Fibroblast of lung (primary cell): ENCODE data around the gene HMGN4.

Experiments used
- CTCF ChIP-seq, 2 donors: IDR thresholded peaks in 1 of 2; conservative IDR thresholded peaks in 1 of 2; 1 replicate in 1 of 2; 2 replicates in 1 of 2; pipeline ENCODE4 v1.5.1; 2011 to 2012; ENCODE audit warnings: low read length in 2 of 2, control low read depth in 1 of 2, inconsistent platforms in 1 of 2, low read depth in 1 of 2, mild to moderate bottlenecking in 1 of 2
- EZH2 ChIP-seq: IDR thresholded peaks from 2 replicates; pipeline ENCODE4 v1.5.1; 2012; ENCODE audit warnings: low read length, control low read depth, mild to moderate bottlenecking; ENCODE audit errors: missing control alignments

GRCh38 chr6:26545627-26546026 lies 7.5 kb downstream of the HMGN4 start:
- no peak for TF ChIP-seq CTCF (conservative IDR thresholded peaks at IDR 0.05 in 1 of 2, IDR thresholded peaks at IDR 0.05 in 1 of 2; ENCODE audit: low read depth in 1 of 2, low read length in 2 of 2)
- no peak for TF ChIP-seq EZH2
